ENCODE results near the gene TMEM8B. TPM values are rescaled to one million over a fixed set of nuclear protein-coding genes. Genes with fewer than 3 reads are reported as not detected.

The TMEM8B gene
- total RNA-seq, 1 donor from 2014 or later, result 4.8 TPM

DNA sequence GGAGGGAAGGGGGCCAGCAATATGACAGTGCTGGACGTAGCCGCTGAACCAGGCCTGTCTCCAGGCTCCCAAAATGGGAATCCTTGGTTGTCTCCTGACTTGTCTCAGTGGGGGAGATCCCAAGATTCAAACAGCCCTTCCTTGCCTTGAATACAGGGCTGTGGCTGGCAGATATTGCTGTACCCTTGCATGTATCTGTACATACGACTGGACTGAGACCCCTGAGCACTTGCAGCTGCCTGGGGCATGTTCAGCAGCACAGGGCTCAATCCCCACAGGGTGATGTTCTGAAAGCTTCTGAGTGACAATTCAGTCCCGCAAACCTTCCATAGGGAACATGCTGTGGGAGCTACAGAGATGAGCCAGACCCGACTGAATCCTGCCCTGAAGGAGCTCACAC, 27.9 kb downstream of the TMEM8B start:
- peaks cover 7% of the 10 kb centered on the region for H3K36me3 Mint-ChIP-seq
- no peaks in the 10 kb centered on the region for H3K4me1 Mint-ChIP-seq
- no peak for TF ChIP-seq EZH2 (IDR thresholded peaks at IDR 0.05)
- H3K79me2 ChIP-seq (ENCODE audit: low read depth), result no peaks in the 10 kb centered on the region
- H3K4me3 Mint-ChIP-seq, result no peak overlapping the region
- no peak for DNase-seq (ENCODE audit: low spot score)
- no peaks in the 10 kb centered on the region for H3K27me3 ChIP-seq
- H3K36me3 ChIP-seq, result no peaks in the 10 kb centered on the region
- H2AFZ ChIP-seq (replicated peaks), result no peak overlapping the region
- H3F3A ChIP-seq (ENCODE audit: low read depth), result no peaks in the 10 kb centered on the region
- no peak overlapping the region for H3K27ac ChIP-seq
- no peak overlapping the region for H3K27ac Mint-ChIP-seq
- H3K4me3 ChIP-seq, result no peak overlapping the region
- H3K9me3 Mint-ChIP-seq, result no peaks in the 10 kb centered on the region
- H3K9ac ChIP-seq, result no peak overlapping the region
- H3K4me2 ChIP-seq, result no peak overlapping the region
- H3K9me3 ChIP-seq (ENCODE audit: low read depth), result no peaks in the 10 kb centered on the region
- no peaks in the 10 kb centered on the region for H3K4me1 ChIP-seq
- H4K20me1 ChIP-seq (ENCODE audit: low read depth), result no peaks in the 10 kb centered on the region
- H3K27me3 Mint-ChIP-seq (ENCODE audit: insufficient read depth, low read depth), result peaks cover 6% of the 10 kb centered on the region

- Histone ChIP-seq H3K4me3 (no peak overlapping the region), H3K9me3 (ENCODE audit: low read depth) (no peaks in the 10 kb centered on the region), H3F3A (ENCODE audit: low read depth) (no peaks in the 10 kb centered on the region), H3K4me2 (no peak overlapping the region), H4K20me1 (ENCODE audit: low read depth) (no peaks in the 10 kb centered on the region), H3K79me2 (ENCODE audit: low read depth) (no peaks in the 10 kb centered on the region), H3K9ac (no peak overlapping the region), H3K27me3 (peaks cover 4% of the 10 kb centered on the region), H3K4me1 (no peaks in the 10 kb centered on the region), H2AFZ (replicated peaks) (no peak overlapping the region), H3K36me3 (no peaks in the 10 kb centered on the region), H3K27ac (no peak overlapping the region)
- Mint-ChIP-seq H3K36me3 (peaks cover 2% of the 10 kb centered on the region), H3K4me3 (no peak overlapping the region), H3K4me1 (no peaks in the 10 kb centered on the region), H3K27me3 (ENCODE audit: insufficient read depth, low read depth) (peaks cover 11% of the 10 kb centered on the region), H3K9me3 (no peaks in the 10 kb centered on the region), H3K27ac (no peak overlapping the region)
- DNase-seq (ENCODE audit: low spot score), result no peak
- TF ChIP-seq EZH2 (IDR thresholded peaks at IDR 0.05), result no peak
- TF ChIP-seq EZH2phosphoT487 (IDR thresholded peaks at IDR 0.05), result no peak
- TF ChIP-seq, protein P1, sequence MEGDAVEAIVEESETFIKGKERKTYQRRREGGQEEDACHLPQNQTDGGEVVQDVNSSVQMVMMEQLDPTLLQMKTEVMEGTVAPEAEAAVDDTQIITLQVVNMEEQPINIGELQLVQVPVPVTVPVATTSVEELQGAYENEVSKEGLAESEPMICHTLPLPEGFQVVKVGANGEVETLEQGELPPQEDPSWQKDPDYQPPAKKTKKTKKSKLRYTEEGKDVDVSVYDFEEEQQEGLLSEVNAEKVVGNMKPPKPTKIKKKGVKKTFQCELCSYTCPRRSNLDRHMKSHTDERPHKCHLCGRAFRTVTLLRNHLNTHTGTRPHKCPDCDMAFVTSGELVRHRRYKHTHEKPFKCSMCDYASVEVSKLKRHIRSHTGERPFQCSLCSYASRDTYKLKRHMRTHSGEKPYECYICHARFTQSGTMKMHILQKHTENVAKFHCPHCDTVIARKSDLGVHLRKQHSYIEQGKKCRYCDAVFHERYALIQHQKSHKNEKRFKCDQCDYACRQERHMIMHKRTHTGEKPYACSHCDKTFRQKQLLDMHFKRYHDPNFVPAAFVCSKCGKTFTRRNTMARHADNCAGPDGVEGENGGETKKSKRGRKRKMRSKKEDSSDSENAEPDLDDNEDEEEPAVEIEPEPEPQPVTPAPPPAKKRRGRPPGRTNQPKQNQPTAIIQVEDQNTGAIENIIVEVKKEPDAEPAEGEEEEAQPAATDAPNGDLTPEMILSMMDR (IDR thresholded peaks at IDR 0.05), result no peak
Observed at GRCh38 chr9:35858458-35858857, 29.4 kb downstream of the TMEM8B start.

GRCh38 chr9:35859310-35859989, 30.4 kb downstream of the TMEM8B start:
- H2AFZ ChIP-seq (replicated peaks), result no peak overlapping the region
- H3K9me3 ChIP-seq (ENCODE audit: low read depth), result no peaks in the 10 kb centered on the region
- no peaks in the 10 kb centered on the region for H4K20me1 ChIP-seq (ENCODE audit: low read depth)
- no peaks in the 10 kb centered on the region for H3K36me3 ChIP-seq
- no peak overlapping the region for H3K4me3 ChIP-seq
- H3K79me2 ChIP-seq (ENCODE audit: low read depth), result no peaks in the 10 kb centered on the region
- Mint-ChIP-seq H3K9me3 (no peaks in the 10 kb centered on the region), H3K4me1 (no peaks in the 10 kb centered on the region), H3K27me3 (ENCODE audit: insufficient read depth, low read depth) (peaks cover 13% of the 10 kb centered on the region), H3K27ac (no peak overlapping the region), H3K4me3 (no peak overlapping the region), H3K36me3 (peaks cover 2% of the 10 kb centered on the region)
- no peak overlapping the region for H3K27ac ChIP-seq
- TF ChIP-seq EZH2phosphoT487 (IDR thresholded peaks at IDR 0.05) (no peak), EZH2 (IDR thresholded peaks at IDR 0.05) (no peak)
- TF ChIP-seq, protein P1 (IDR thresholded peaks at IDR 0.05), result no peak
- H3K9ac ChIP-seq, result no peak overlapping the region
- H3K4me2 ChIP-seq, result no peak overlapping the region
- peaks cover 4% of the 10 kb centered on the region for H3K27me3 ChIP-seq
- H3F3A ChIP-seq (ENCODE audit: low read depth), result no peaks in the 10 kb centered on the region
- no peak for DNase-seq (ENCODE audit: low spot score)
- H3K4me1 ChIP-seq, result no peaks in the 10 kb centered on the region

DNA sequence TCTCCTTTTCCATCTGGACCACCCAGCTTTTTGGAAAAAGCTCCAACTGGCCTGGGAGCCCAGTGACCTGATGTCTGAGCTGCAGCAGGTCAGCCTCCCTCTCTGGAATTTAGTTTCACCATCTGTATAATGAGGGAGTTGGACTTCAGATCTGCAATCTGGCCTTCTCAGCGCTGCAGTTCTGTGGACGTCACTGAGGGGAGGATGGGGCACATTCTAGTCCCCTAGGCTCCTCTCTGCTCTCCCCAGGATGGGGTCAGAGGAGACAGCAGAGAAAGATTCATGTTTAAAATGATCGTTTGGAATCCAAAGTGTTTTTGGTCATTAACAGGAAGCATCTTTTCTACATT, 30.9 kb downstream of the TMEM8B start:
- Histone ChIP-seq H3K27me3 (peaks cover 4% of the 10 kb centered on the region), H3K79me2 (ENCODE audit: low read depth) (no peaks in the 10 kb centered on the region), H3K4me1 (no peaks in the 10 kb centered on the region), H3K4me2 (no peak overlapping the region), H3F3A (ENCODE audit: low read depth) (no peaks in the 10 kb centered on the region), H3K9me3 (ENCODE audit: low read depth) (no peaks in the 10 kb centered on the region), H3K4me3 (no peak overlapping the region), H4K20me1 (ENCODE audit: low read depth) (no peaks in the 10 kb centered on the region), H3K36me3 (no peaks in the 10 kb centered on the region), H3K27ac (no peak overlapping the region), H3K9ac (no peak overlapping the region), H2AFZ (replicated peaks) (no peak overlapping the region)
- no peaks in the 10 kb centered on the region for H3K4me1 Mint-ChIP-seq
- no peak overlapping the region for H3K27ac Mint-ChIP-seq
- no peak for DNase-seq (ENCODE audit: low spot score)
- H3K27me3 Mint-ChIP-seq (ENCODE audit: insufficient read depth, low read depth), result peaks cover 13% of the 10 kb centered on the region
- no peak for TF ChIP-seq EZH2phosphoT487 (IDR thresholded peaks at IDR 0.05)
- peaks cover 2% of the 10 kb centered on the region for H3K36me3 Mint-ChIP-seq
- no peaks in the 10 kb centered on the region for H3K9me3 Mint-ChIP-seq
- no peak overlapping the region for H3K4me3 Mint-ChIP-seq
